Measurements from ENCODE around the gene DICER1.

GRCh38 chr14:95043732-95044462 lies 113.4 kb downstream of the DICER1 start:
- no peak for TF ChIP-seq SIX5 (IDR thresholded peaks at IDR 0.05; ENCODE audit: borderline replicate concordance in 1 of 2, insufficient read depth in 1 of 2, low read depth in 1 of 2, low read length in 2 of 2)
- TF ChIP-seq ZNF23 (CRISPR knock-in tag; IDR thresholded peaks at IDR 0.05), result no peak
- no peak for TF ChIP-seq REST (IDR thresholded peaks at IDR 0.05; ENCODE audit: borderline replicate concordance)
- no peak for TF ChIP-seq REST (CRISPR knock-in tag; IDR thresholded peaks at IDR 0.05; ENCODE audit: low read depth)
- TF ChIP-seq MAFF (IDR thresholded peaks at IDR 0.05; ENCODE audit: low read length), result no peak
- TF ChIP-seq KDM5B (IDR thresholded peaks at IDR 0.05; ENCODE audit: insufficient replicate concordance, low read depth, low read length), result no peak
- no peak for TF ChIP-seq POLR2A (conservative IDR thresholded peaks at IDR 0.05)
- TF ChIP-seq MTA3 (IDR thresholded peaks at IDR 0.05; ENCODE audit: borderline replicate concordance), result no peak
- TF ChIP-seq PRMT5 (CRISPR knock-in tag; IDR thresholded peaks at IDR 0.05), result no peak
- TF ChIP-seq MAX (CRISPR knock-in tag; IDR thresholded peaks at IDR 0.05), result no peak
- TF ChIP-seq CTBP1 (IDR thresholded peaks at IDR 0.05; ENCODE audit: borderline replicate concordance), result no peak
- no peak for TF ChIP-seq YY1 (IDR thresholded peaks at IDR 0.05; ENCODE audit: borderline replicate concordance in 1 of 3, control insufficient read depth in 1 of 3, extremely low read depth in 1 of 3, insufficient read depth in 3 of 3, insufficient read length in 1 of 3, insufficient replicate concordance in 2 of 3, low read depth in 1 of 3, low read length in 2 of 3)
- TF ChIP-seq UBTF (IDR thresholded peaks at IDR 0.05; ENCODE audit: borderline replicate concordance in 1 of 2, low read depth in 2 of 2, low read length in 2 of 2), result no peak

Data from K562 (cell line).